PC-3 (cell line): ENCODE data around the gene IL36B. TPM values are rescaled to one million over a fixed set of nuclear protein-coding genes. Genes with fewer than 3 reads are reported as not detected.
A peak's percentile ranks its signal among the peaks of the same experiment; 100 is the strongest.

Source experiments
- ATAC-seq: fragments of 200-7000 bp; cut with Tn5 transposase; 2 replicates; pipeline ENCODE4 v1.9.1; 2020; ENCODE audit warnings: mild to moderate bottlenecking, moderate library complexity
- BruUV-seq: library from RNA; stranded (reverse); fragments of 400-500 nt; replicated peaks from 2 replicates; lab custom pipeline; 2021; lab: Mats Ljungman, UMichigan
- CTCF ChIA-PET: fragments of 300-600 bp; sonication (Branson Sonifier 250); formaldehyde crosslinking; loops from one replicate; lab custom pipeline; 2022; ENCODE audit warnings: antibody characterized with exemption; lab: Charles Lee
- POLR2A ChIA-PET: fragments of 300-600 bp; sonication (Branson Sonifier 250); formaldehyde crosslinking; loops from one replicate; lab custom pipeline; 2022; ENCODE audit warnings: antibody characterized with exemption; ENCODE audit not compliant: unreplicated experiment; lab: Charles Lee
- DNase-seq: peaks from one replicate; pipeline ENCODE4 v3.0.0-alpha.2; 2015
- H2AFZ ChIP-seq: fragments of 300-600 bp; sonication (generic); 2 replicates; pipeline ENCODE4 v1.6.0; 2016; ENCODE audit warnings: antibody characterized with exemption, low read length
- H3F3A ChIP-seq: fragments of 300-600 bp; sonication (generic); one replicate; pipeline ENCODE4 v1.6.0; 2017; ENCODE audit warnings: antibody characterized with exemption, low read length, control low read depth, mild to moderate bottlenecking; ENCODE audit not compliant: unreplicated experiment
- H3K27ac ChIP-seq: fragments of 300-600 bp; sonication (generic); 2 replicates; pipeline ENCODE4 v1.5.1; 2016; ENCODE audit warnings: mild to moderate bottlenecking, low read length
- H3K27me3 ChIP-seq: fragments of 300-600 bp; sonication (generic); 2 replicates; pipeline ENCODE4 v1.6.1; 2016; ENCODE audit warnings: low read length, mixed read lengths
- H3K36me3 ChIP-seq: fragments of 300-600 bp; sonication (generic); 2 replicates; pipeline ENCODE4 v1.6.1; 2016; ENCODE audit warnings: low read depth, mixed run types, low read length, mixed read lengths
- H3K4me1 ChIP-seq: fragments of 300-600 bp; sonication (generic); 2 replicates; pipeline ENCODE4 v1.5.1; 2016; ENCODE audit warnings: low read length; ENCODE audit not compliant: insufficient read depth
- H3K4me2 ChIP-seq: fragments of 300-600 bp; sonication (generic); 2 replicates; pipeline ENCODE4 v1.6.0; 2016; ENCODE audit warnings: low read length
- H3K4me3 ChIP-seq: fragments of 300-600 bp; sonication (generic); 2 replicates; pipeline ENCODE4 v1.5.1; 2016; ENCODE audit warnings: mild to moderate bottlenecking, low read length, mixed read lengths
- H3K79me2 ChIP-seq: fragments of 300-600 bp; sonication (generic); 2 replicates; pipeline ENCODE4 v1.6.1; 2017; ENCODE audit warnings: low read length, mixed read lengths
- H3K9ac ChIP-seq: fragments of 300-600 bp; sonication (generic); 2 replicates; pipeline ENCODE4 v1.6.0; 2016; ENCODE audit warnings: mild to moderate bottlenecking, low read length
- H3K9me2 ChIP-seq: fragments of 300-600 bp; sonication (generic); replicated peaks from 2 replicates; pipeline ENCODE4 v1.6.1; 2016; ENCODE audit warnings: mixed run types, low read length, mixed read lengths
- H3K9me3 ChIP-seq: fragments of 300-600 bp; sonication (generic); 2 replicates; pipeline ENCODE4 v1.6.1; 2016; ENCODE audit warnings: low read length, mixed read lengths
- H4K20me1 ChIP-seq: fragments of 300-600 bp; sonication (generic); 2 replicates; pipeline ENCODE4 v1.6.1; 2016; ENCODE audit warnings: low read length, mixed read lengths
- EZH2 ChIP-seq: fragments of 300-600 bp; sonication (generic); IDR thresholded peaks from one replicate; pipeline ENCODE4 v1.6.1; 2017; ENCODE audit warnings: antibody characterized with exemption, mild to moderate bottlenecking, low read length; ENCODE audit not compliant: unreplicated experiment
- EZH2phosphoT487 ChIP-seq: fragments of 300-600 bp; sonication (generic); IDR thresholded peaks from 2 replicates; pipeline ENCODE4 v1.6.1; 2018; ENCODE audit warnings: mild to moderate bottlenecking, antibody characterized with exemption, low read length, borderline replicate concordance
- intact Hi-C: fragments of 100-400 bp; cut with micrococcal nuclease; formaldehyde crosslinking; loops from 2 replicates; pipeline ENCODE4 v1.9.0; 2023
- total RNA-seq: library from RNA; depleted of rRNA; stranded (reverse); fragments of >200 nt; gene quantifications from 2 replicates; pipeline ENCODE4 v1.2.3, GENCODE V29; 2014
- TF ChIP-seq, protein P1 (sequence below): fragments of 300-600 bp; sonication (generic); conservative IDR thresholded peaks from 2 replicates; pipeline ENCODE4 v1.5.1; 2017; ENCODE audit warnings: antibody characterized with exemption, low read depth, mild to moderate bottlenecking, low read length

The IL36B gene
- total RNA-seq, 1 experiment from 2014 or later = not detected

DNA sequence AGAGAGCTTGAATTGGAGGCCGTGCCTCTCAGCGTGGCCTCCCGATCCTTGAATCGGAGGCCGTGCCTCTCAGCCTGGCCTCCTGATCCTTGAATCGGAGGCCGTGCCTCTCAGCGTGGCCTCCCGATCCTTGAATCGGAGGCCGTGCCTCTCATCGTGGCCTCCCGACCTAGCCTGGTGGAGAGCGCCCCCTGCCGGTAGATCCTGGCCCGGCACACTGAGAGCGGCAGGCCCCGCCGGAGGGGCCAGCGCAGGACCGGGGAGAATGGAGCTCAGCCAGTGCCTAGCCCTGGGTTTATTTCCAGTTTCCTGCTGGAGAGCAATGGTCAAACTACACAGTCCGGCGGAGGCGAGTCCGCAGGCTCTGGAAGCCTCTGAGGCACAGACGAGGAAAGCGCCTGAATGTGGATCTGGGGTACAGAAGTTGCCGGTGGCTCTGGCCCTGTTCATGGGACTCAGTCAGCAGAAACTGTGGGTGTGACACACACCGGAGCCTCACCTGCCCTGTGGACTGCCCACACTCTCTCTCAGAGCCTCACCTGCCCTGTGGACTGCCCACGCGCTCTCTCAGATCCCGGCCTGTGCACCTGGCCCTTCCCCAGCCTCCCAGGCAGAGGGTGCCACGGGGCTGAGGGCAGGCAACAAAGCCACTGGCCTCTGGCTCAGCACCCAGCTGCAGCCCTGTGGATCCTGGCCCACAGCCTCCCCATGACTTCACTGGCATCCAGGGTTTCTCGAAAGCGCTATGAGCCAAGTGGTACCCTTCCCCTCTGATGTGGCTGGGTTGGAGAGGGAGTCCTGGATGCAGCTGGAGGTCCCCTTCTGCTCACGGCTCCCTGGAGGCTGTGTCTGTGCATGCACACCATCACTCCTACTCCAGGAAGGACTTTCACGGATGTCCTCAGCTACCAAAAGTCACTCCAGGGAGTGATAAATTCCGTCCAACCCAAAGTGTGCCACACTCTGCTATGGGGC is 1.5 kb downstream of the IL36B start:
- DNase-seq (no peak), ATAC-seq (no peak)
- H3K9me2 ChIP-seq = no peaks in the 10 kb centered on the region
- H3K36me3 ChIP-seq = no peaks in the 10 kb centered on the region
- POLR2A ChIA-PET = interaction anchor here (0.5 kb wide), 1 partner anchor 21 kb away, joined by 3 read pairs; no protein-coding TSS in a partner anchor
- CTCF ChIA-PET = no interaction called here
- no peaks in the 10 kb centered on the region for H3K27me3 ChIP-seq
- H3K4me3 ChIP-seq = no peak overlapping the region
- no peak overlapping the region for H2AFZ ChIP-seq
- no peaks in the 10 kb centered on the region for H3K4me1 ChIP-seq
- TF ChIP-seq, protein P1, sequence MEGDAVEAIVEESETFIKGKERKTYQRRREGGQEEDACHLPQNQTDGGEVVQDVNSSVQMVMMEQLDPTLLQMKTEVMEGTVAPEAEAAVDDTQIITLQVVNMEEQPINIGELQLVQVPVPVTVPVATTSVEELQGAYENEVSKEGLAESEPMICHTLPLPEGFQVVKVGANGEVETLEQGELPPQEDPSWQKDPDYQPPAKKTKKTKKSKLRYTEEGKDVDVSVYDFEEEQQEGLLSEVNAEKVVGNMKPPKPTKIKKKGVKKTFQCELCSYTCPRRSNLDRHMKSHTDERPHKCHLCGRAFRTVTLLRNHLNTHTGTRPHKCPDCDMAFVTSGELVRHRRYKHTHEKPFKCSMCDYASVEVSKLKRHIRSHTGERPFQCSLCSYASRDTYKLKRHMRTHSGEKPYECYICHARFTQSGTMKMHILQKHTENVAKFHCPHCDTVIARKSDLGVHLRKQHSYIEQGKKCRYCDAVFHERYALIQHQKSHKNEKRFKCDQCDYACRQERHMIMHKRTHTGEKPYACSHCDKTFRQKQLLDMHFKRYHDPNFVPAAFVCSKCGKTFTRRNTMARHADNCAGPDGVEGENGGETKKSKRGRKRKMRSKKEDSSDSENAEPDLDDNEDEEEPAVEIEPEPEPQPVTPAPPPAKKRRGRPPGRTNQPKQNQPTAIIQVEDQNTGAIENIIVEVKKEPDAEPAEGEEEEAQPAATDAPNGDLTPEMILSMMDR = peak; percentile 24; the same call in 1 of the 2 replicates
- no peak for TF ChIP-seq EZH2phosphoT487
- H3F3A ChIP-seq = no peaks in the 10 kb centered on the region
- no peak overlapping the region for H3K27ac ChIP-seq
- H3K79me2 ChIP-seq = no peaks in the 10 kb centered on the region
- intact Hi-C loops = no loop called here
- H3K9ac ChIP-seq = no peak overlapping the region
- peaks cover 3% of the 10 kb centered on the region; the same call in 1 of the 2 replicates for H3K9me3 ChIP-seq
- BruUV-seq = no TSS peak
- no peak overlapping the region for H3K4me2 ChIP-seq
- H4K20me1 ChIP-seq = no peaks in the 10 kb centered on the region

DNA sequence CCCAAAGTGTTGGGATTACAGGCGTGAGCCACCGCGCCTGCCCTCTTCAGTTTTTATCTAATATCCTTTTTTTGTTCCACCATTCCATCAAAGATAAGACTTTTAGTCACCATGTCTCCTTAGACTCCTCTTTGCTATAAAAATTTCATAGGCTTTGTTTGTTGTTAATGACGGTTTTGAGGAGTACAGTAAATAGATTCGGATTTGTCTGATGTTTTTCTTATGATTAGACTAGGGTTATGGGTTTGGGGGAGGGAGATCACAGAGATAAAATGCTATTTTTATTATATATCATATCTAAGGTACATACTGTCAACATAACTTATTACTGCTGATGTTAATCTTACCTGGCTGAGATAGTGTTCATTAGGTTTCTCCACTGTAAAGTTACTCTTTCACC is 6.2 kb downstream of the IL36B start:
- ChIA-PET POLR2A (no interaction called here), CTCF (no interaction called here)
- Histone ChIP-seq H3K36me3 (no peaks in the 10 kb centered on the region), H3K4me2 (no peak overlapping the region), H2AFZ (no peak overlapping the region), H3K27ac (no peak overlapping the region), H3K4me1 (no peaks in the 10 kb centered on the region), H4K20me1 (no peaks in the 10 kb centered on the region), H3K9me2 (no peaks in the 10 kb centered on the region), H3F3A (no peaks in the 10 kb centered on the region), H3K9me3 (peaks cover 3% of the 10 kb centered on the region; the same call in 1 of the 2 replicates), H3K27me3 (no peaks in the 10 kb centered on the region), H3K4me3 (no peak overlapping the region), H3K79me2 (no peaks in the 10 kb centered on the region), H3K9ac (no peak overlapping the region)
- no peak for TF ChIP-seq EZH2phosphoT487
- TF ChIP-seq, protein P1 = no peak
- no peak for TF ChIP-seq EZH2
- DNase-seq (no peak), ATAC-seq (no peak)
- BruUV-seq = no TSS peak
- intact Hi-C loops = no loop called here

DNA sequence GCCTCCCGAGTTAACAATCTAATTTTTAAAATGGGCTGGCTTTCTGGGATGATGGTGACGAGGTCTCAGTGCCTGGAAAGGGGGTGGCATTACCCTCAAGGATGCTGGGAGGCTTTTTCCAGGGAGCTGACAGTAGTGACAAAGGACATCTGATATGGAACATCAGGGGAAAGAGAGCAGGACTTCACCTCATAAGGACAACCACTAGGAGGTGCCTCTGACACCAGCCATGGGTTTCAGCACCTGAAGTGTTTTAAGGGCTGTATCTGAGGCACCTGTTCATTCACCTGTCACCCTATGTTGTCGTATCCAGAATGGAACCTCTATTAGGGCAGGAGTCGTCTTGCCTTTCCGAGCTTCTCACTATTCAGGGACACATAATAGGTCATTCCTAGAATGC is 10.8 kb downstream of the IL36B start:
- H2AFZ ChIP-seq = no peak overlapping the region
- H3K4me2 ChIP-seq = no peak overlapping the region
- no peaks in the 10 kb centered on the region for H3F3A ChIP-seq
- no peaks in the 10 kb centered on the region for H3K9me2 ChIP-seq
- H3K9me3 ChIP-seq = no peaks in the 10 kb centered on the region
- H3K9ac ChIP-seq = no peak overlapping the region
- no peaks in the 10 kb centered on the region for H3K4me1 ChIP-seq
- H3K27ac ChIP-seq = no peak overlapping the region
- ChIA-PET POLR2A (no interaction called here), CTCF (interaction anchor here (0.6 kb wide), 1 partner anchor 11 kb away, joined by 3 read pairs; no protein-coding TSS in a partner anchor)
- no TSS peak for BruUV-seq
- H3K36me3 ChIP-seq = no peaks in the 10 kb centered on the region
- peak; percentile 47 for DNase-seq
- H3K4me3 ChIP-seq = no peak overlapping the region
- intact Hi-C loops = no loop called here
- no peaks in the 10 kb centered on the region for H3K27me3 ChIP-seq
- TF ChIP-seq, protein P1 = peak; percentile 60
- no peak for TF ChIP-seq EZH2phosphoT487
- no peaks in the 10 kb centered on the region for H3K79me2 ChIP-seq
- H4K20me1 ChIP-seq = no peaks in the 10 kb centered on the region
- peak; percentile 73 for ATAC-seq
